Fibroblast of the aortic adventitia (primary cell): ENCODE measurements around the gene CYP4F3. TPM values are rescaled to one million over a fixed set of nuclear protein-coding genes. Genes with fewer than 3 reads are reported as not detected.
A peak's percentile ranks its signal among the peaks of the same experiment; 100 is the strongest.

Source experiments
- DNase-seq: peaks from one replicate; pipeline ENCODE4 v3.0.0-alpha.2; 2010; ENCODE audit warnings: low read depth
- H3K4me3 ChIP-seq: 2 replicates; pipeline ENCODE4 v1.5.1; 2011; ENCODE audit warnings: low read depth, mild to moderate bottlenecking, control low read depth, low read length, moderate library complexity
- total RNA-seq: library from RNA; depleted of rRNA; stranded (reverse); fragments of >200 nt; gene quantifications from 2 replicates; pipeline ENCODE4 v1.2.3, GENCODE V29; 2012; ENCODE audit warnings: low replicate concordance
- TF ChIP-seq, protein P1 (sequence below): IDR thresholded peaks from 2 replicates; pipeline ENCODE4 v1.5.1; 2011; ENCODE audit warnings: mild to moderate bottlenecking, low read length, control low read depth, inconsistent platforms; ENCODE audit not compliant: insufficient read depth

The CYP4F3 gene
- total RNA-seq, 1 donor: not detected

DNA sequence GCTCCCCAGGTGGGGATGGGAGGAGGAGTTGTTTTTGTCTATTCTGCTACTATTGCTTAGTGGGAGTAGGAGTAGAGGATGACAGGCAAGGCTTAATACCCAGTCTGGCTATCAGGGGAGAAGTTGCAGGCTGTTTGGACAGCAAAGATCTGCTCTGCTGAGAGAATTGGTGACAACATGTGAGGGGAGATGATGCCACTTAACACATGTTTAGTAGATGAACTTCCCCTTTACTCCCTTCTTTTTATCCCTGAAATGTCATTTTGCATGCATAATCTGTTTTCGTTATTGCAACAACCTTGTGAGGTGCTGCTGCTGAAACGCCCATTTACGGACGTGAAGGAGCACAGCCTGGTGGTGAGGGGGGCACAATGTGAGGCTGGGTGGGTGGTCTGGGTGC, 29.2 kb downstream of the CYP4F3 start:
- no peak for DNase-seq
- TF ChIP-seq, protein P1, sequence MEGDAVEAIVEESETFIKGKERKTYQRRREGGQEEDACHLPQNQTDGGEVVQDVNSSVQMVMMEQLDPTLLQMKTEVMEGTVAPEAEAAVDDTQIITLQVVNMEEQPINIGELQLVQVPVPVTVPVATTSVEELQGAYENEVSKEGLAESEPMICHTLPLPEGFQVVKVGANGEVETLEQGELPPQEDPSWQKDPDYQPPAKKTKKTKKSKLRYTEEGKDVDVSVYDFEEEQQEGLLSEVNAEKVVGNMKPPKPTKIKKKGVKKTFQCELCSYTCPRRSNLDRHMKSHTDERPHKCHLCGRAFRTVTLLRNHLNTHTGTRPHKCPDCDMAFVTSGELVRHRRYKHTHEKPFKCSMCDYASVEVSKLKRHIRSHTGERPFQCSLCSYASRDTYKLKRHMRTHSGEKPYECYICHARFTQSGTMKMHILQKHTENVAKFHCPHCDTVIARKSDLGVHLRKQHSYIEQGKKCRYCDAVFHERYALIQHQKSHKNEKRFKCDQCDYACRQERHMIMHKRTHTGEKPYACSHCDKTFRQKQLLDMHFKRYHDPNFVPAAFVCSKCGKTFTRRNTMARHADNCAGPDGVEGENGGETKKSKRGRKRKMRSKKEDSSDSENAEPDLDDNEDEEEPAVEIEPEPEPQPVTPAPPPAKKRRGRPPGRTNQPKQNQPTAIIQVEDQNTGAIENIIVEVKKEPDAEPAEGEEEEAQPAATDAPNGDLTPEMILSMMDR: no peak
- no peak overlapping the region for H3K4me3 ChIP-seq

DNA sequence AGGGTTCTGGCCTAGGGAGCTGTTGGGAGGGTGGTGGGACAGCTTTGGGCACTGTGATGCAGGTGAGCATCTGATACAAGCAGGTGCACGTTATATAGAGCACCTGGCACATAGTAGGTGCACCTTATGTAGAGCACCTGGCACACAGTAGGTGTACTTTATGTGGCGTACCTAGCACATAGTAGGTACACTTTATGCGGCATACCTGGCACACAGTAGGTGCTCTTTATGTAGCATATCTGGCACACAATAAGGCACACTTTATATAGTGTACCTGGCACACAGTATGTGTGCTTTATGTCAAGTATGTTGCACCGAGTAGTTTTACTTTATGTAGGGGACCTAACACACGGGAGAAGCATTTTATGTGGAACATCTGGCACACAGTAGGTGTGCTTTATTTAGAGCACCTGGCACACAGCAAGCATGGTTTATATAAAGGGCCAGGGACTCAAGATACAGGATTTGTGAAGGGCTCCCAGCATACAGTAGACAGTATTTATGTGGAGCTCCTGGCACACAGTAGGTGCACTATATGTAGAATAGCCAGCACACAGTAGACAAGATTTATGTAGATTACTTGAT, 30.6 kb downstream of the CYP4F3 start:
- TF ChIP-seq, protein P1: no peak
- DNase-seq: no peak
- H3K4me3 ChIP-seq: no peak overlapping the region

DNA sequence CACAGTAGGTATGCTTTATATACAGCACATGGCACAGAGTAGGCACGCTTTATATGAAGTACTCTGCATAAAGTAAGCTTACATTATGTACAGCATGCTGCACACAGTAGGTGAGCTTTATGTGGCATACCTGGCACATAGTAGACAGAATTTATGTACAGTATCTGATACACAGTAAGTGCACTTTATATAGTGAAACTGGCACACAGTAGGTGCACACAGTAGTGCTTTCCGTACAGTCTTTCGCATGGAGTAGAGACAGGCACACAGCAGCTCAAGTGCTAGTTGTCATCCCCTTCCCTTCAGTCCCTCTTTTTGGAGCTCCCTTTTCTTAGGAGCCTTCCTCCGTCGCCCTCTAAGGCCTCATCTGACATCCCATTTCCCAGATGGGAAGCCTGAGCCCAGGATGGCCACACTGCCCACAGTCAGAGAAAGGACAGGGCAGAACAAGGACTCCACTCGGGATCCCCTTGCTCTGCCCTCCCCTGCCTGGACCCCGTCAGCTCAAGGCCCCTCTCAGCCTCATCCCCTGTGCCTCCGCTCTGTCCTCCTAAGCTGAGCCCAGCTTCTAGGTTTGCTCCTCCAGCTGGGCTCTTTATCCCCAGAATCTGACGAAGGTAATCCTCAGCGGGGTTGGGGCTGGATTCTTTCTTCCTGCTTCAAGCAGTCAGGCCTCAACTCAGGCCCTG, 31.3 kb downstream of the CYP4F3 start:
- TF ChIP-seq, protein P1: no peak
- H3K4me3 ChIP-seq: no peak overlapping the region
- DNase-seq: no peak

DNA sequence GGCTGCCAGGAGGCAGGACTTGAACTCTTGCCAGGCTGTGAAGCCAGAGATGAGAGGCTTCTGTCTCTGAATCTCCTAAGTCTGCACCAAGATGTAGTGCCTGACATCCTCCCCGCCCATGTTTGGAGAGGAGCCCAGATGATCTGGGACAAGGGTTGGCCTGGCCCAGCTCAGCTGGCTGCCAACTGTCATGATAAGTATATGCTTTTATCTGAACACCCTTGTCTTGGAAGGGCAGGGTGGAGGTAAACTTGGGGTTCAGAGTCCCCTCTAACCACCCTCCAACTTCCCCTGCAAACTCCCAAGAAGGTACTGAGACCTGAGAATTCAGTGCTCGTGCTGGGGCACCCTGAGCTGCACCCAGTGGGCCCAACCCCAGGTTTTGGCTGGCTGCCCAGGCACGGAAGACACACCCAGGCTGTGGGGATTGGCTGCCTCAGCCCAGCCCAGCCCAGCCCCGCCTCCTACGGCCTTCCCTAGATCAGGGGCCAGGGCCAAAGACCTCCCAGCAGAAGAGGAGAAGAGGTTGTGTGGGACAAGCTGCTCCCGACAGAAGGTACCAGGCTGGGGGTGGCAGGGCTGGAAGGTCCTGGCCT, 32.0 kb downstream of the CYP4F3 start, which contains the start of gene CYP4F12:
Gene CYP4F12, plus strand, starts transcription at position 508 of the 596 bp plus-strand sequence. CDS start 443 bp downstream, outside the sequence.
- TF ChIP-seq, protein P1: no peak
- peak; percentile 35 for DNase-seq
- no peak within 1 kb of the TSS for H3K4me3 ChIP-seq

DNA sequence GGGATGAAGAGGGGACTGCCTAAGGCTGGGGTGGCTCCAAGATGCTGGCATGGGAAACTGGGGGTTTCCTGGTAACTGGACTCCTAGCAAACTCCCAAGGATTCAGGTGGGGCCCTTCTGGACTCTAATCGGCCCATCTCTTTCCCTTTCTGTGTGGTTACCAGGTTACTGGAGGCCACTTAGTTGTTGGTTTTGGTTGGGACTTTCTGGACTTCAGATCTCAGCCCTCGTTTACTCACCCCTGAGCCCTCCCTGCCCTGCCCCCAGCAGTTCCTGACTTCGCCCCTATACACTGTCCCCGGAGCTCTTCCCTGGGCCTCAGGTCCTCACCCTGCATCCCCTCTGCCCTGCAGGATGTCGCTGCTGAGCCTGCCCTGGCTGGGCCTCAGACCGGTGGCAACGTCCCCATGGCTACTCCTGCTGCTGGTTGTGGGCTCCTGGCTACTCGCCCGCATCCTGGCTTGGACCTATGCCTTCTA, 32.5 kb downstream of the CYP4F3 start:
- no peak for DNase-seq
- TF ChIP-seq, protein P1: no peak
- no peak overlapping the region for H3K4me3 ChIP-seq

DNA sequence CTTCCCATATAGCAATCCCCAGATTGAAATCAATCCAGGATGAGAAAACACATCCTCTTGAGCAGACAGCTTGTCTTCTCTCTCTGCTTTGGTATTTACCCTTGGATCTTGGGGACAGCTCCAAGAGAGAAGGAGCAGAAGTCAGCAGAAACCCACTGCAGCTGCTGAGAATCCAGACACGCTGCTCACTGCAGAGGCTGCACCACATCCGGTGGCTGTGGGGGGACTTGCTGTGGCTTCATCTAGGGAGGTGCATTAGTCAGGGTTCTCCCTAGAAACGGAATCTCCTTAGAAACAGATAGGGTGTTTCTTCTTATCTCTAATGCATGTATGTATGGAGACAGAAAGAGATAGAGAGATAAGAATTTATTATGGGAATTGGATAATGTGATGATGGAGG, 34.9 kb downstream of the CYP4F3 start:
- DNase-seq: no peak
- TF ChIP-seq, protein P1: no peak
- H3K4me3 ChIP-seq: no peak overlapping the region
